ENCODE data around the gene FEM1C.

FEM1C gene

GRCh38 chr5:115557667-115558387, 13.3 kb upstream of the FEM1C start:
- DNase-seq (ENCODE audit: low read depth) = no peak

GRCh38 chr5:115556276-115556675, 11.7 kb upstream of the FEM1C start:
- no peak for DNase-seq (ENCODE audit: low read depth)

- no peak for DNase-seq (ENCODE audit: low read depth)
Observed at GRCh38 chr5:115555084-115555633, 10.6 kb upstream of the FEM1C start.

GRCh38 chr5:115553082-115553481, 8.5 kb upstream of the FEM1C start:
- no peak for DNase-seq (ENCODE audit: low read depth)

- DNase-seq (ENCODE audit: low read depth) = no peak
Observed at GRCh38 chr5:115551415-115551814, 6.8 kb upstream of the FEM1C start.

GRCh38 chr5:115549154-115549553, 4.6 kb upstream of the FEM1C start:
- no peak for DNase-seq (ENCODE audit: low read depth)

GRCh38 chr5:115548683-115549082, 4.1 kb upstream of the FEM1C start:
- no peak for DNase-seq (ENCODE audit: low read depth)

GRCh38 chr5:115545351-115545882, 842 bp upstream of the FEM1C start:
- DNase-seq (ENCODE audit: low read depth) = no peak

GRCh38 chr5:115544043-115544435, 536 bp downstream of the FEM1C start:
- DNase-seq (ENCODE audit: low read depth) = peak; percentile 32

- peak; percentile 21 for DNase-seq (ENCODE audit: low read depth)
Observed at GRCh38 chr5:115543365-115544042, 1.1 kb downstream of the FEM1C start.

- no peak for DNase-seq (ENCODE audit: low read depth)
Observed at GRCh38 chr5:115542651-115543364, 1.8 kb downstream of the FEM1C start.

- DNase-seq (ENCODE audit: low read depth) = no peak
Observed at GRCh38 chr5:115542086-115542485, 2.5 kb downstream of the FEM1C start.

GRCh38 chr5:115541611-115542010, 3.0 kb downstream of the FEM1C start:
- DNase-seq (ENCODE audit: low read depth) = no peak

- no peak for DNase-seq (ENCODE audit: low read depth)
Observed at GRCh38 chr5:115535479-115536035, 9.0 kb downstream of the FEM1C start.

GRCh38 chr5:115532517-115532916, 12.1 kb downstream of the FEM1C start:
- no peak for DNase-seq (ENCODE audit: low read depth)

GRCh38 chr5:115531787-115532367, 12.7 kb downstream of the FEM1C start:
- no peak for DNase-seq (ENCODE audit: low read depth)

- no peak for DNase-seq (ENCODE audit: low read depth)
Observed at GRCh38 chr5:115531380-115531779, 13.2 kb downstream of the FEM1C start.

GRCh38 chr5:115530426-115530825, 14.1 kb downstream of the FEM1C start:
- no peak for DNase-seq (ENCODE audit: low read depth)

- DNase-seq (ENCODE audit: low read depth) = no peak
Observed at GRCh38 chr5:115526604-115527003, 18.0 kb downstream of the FEM1C start.

- DNase-seq (ENCODE audit: low read depth) = no peak
Observed at GRCh38 chr5:115524199-115524847, 20.3 kb downstream of the FEM1C start.

- DNase-seq (ENCODE audit: low read depth) = no peak
Observed at GRCh38 chr5:115522832-115523403, 21.7 kb downstream of the FEM1C start.
